Measurements from ENCODE around the gene ANKRD55.

DNA sequence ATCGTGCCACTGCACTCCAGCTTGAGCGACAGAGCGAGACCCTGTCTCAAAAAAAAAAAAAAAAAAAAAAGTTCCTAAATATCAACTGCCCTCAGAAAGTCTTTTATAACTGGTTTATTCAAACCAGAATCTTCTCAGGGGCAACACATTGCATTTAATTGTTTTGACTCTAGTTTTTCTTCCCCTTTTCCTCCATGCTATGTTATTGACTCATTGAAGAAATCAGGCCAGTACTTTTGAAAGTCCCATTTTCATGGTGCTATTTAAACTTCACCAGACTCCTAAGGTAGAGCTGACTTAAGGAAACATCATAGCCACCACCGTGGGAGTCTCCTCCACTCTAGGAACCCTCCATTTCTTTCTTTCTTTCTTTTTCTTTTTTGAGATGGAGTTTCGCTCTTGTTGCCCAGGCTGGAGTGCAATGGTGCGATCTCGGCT, 155.3 kb downstream of the ANKRD55 start:
- TF ChIP-seq EP300 (IDR thresholded peaks at IDR 0.05; ENCODE audit: low read depth): no peak
- TF ChIP-seq POLR2A (IDR thresholded peaks at IDR 0.05): no peak

Data from transverse colon (tissue), 1 donor.